SK-N-SH (cell line): ENCODE measurements around the gene CEBPZOS. TPM values are rescaled to one million over a fixed set of nuclear protein-coding genes. Genes with fewer than 3 reads are reported as not detected.

ENCODE experiments used
- CTCF ChIA-PET: fragments of 300-600, 350-600 bp; formaldehyde crosslinking; extraction: SDS; loops from one replicate; lab custom pipeline; 2021; lab: Yijun Ruan, JAX
- POLR2A ChIA-PET: fragments of 350-600 bp; sonication (Branson Sonifier 250); formaldehyde crosslinking; extraction: SDS; loops from one replicate; lab custom pipeline; 2020; ENCODE audit warnings: antibody characterized with exemption, inconsistent platforms; lab: Yijun Ruan, JAX
- DNase-seq: peaks from one replicate; pipeline ENCODE4 v3.0.0; 2012
- H2AFZ ChIP-seq: fragments of 200-600 bp; sonication (generic); 2 replicates; pipeline ENCODE4 v1.8.1; 2016; ENCODE audit warnings: antibody characterized with exemption, mild to moderate bottlenecking, low read depth
- H3F3A ChIP-seq: fragments of 200-600 bp; sonication (generic); replicated peaks from 2 replicates; pipeline ENCODE3; 2016; ENCODE audit warnings: antibody characterized with exemption, mild to moderate bottlenecking; ENCODE audit not compliant: insufficient read depth
- H3K27ac ChIP-seq, 2 experiments: fragments of 200-500 bp in 1 of 2; fragments of 200-600 bp in 1 of 2; sonication (Bioruptor generic) in 1 of 2; sonication (generic), shearing (Covaris generic) in 1 of 2; 2 replicates each; pipeline versions ENCODE4 v1.5.1 to v1.6.1; 2014 to 2016; ENCODE audit warnings: low read depth in 2 of 2, inconsistent platforms in 1 of 2, low read length in 1 of 2, mild to moderate bottlenecking in 1 of 2, mixed read lengths in 1 of 2
- H3K27me3 ChIP-seq: fragments of 200-600 bp; sonication (generic), shearing (Covaris generic); 2 replicates; pipeline ENCODE4 v1.6.1; 2016; ENCODE audit warnings: mixed run types; ENCODE audit not compliant: insufficient read depth
- H3K36me3 ChIP-seq, 2 experiments: fragments of 200-500 bp in 1 of 2; fragments of 200-600 bp in 1 of 2; sonication (Bioruptor generic) in 1 of 2; sonication (generic) in 1 of 2; replicated peaks in 1 of 2; 2 replicates each; pipeline versions ENCODE3 to v1.5.1; 2014 to 2016; ENCODE audit warnings: low read length in 1 of 2, mild to moderate bottlenecking in 1 of 2; ENCODE audit not compliant: insufficient read depth in 2 of 2, control insufficient read depth in 1 of 2
- H3K4me1 ChIP-seq, 2 experiments: fragments of 200-500 bp in 1 of 2; fragments of 200-600 bp in 1 of 2; sonication (Bioruptor generic) in 1 of 2; sonication (generic), shearing (Covaris generic) in 1 of 2; 2 replicates each; pipeline versions ENCODE4 v1.5.1 to v1.6.1; 2014 to 2016; ENCODE audit warnings: low read depth in 1 of 2, low read length in 1 of 2, mixed run types in 1 of 2; ENCODE audit not compliant: insufficient read depth in 2 of 2, control insufficient read depth in 1 of 2
- H3K4me2 ChIP-seq: fragments of 200-600 bp; sonication (generic), shearing (Covaris generic); 2 replicates; pipeline ENCODE4 v1.6.1; 2017; ENCODE audit warnings: mixed run types
- H3K4me3 ChIP-seq, 2 experiments: fragments of 200-500 bp in 1 of 2; fragments of 200-600 bp in 1 of 2; sonication (Bioruptor generic) in 1 of 2; sonication (generic), shearing (Covaris generic) in 1 of 2; 2 replicates each; pipeline versions ENCODE4 v1.5.1 to v1.8.1; 2014 to 2016; ENCODE audit warnings: low read depth in 2 of 2, inconsistent platforms in 1 of 2, low read length in 1 of 2, mild to moderate bottlenecking in 1 of 2, mixed read lengths in 1 of 2, moderate library complexity in 1 of 2
- H3K79me2 ChIP-seq: fragments of 200-600 bp; sonication (generic); 2 replicates; pipeline ENCODE4 v1.8.1; 2017; ENCODE audit warnings: mild to moderate bottlenecking; ENCODE audit not compliant: insufficient read depth
- H3K9ac ChIP-seq: fragments of 200-600 bp; sonication (generic); 2 replicates; pipeline ENCODE4 v1.6.1; 2017; ENCODE audit warnings: mixed run types
- H3K9me2 ChIP-seq: fragments of 200-600 bp; sonication (generic); 2 replicates; pipeline ENCODE4 v1.6.1; 2017; ENCODE audit warnings: mixed run types
- H3K9me3 ChIP-seq: fragments of 200-600 bp; sonication (generic); 2 replicates; pipeline ENCODE4 v1.6.1; 2017; ENCODE audit warnings: mixed run types, mild to moderate bottlenecking, moderate library complexity
- H4K20me1 ChIP-seq: fragments of 200-600 bp; sonication (generic); 2 replicates; pipeline ENCODE4 v1.6.1; 2017; ENCODE audit warnings: mild to moderate bottlenecking, mixed run types; ENCODE audit not compliant: insufficient read depth
- CHD2 ChIP-seq: fragments of 150-350 bp; IDR thresholded peaks from 2 replicates; pipeline ENCODE4 v1.6.1; 2018; ENCODE audit warnings: low read length; ENCODE audit not compliant: partially characterized antibody
- FOXJ3 ChIP-seq: sonication (generic); formaldehyde crosslinking; IDR thresholded peaks from 2 replicates; pipeline ENCODE4 v1.5.1; 2020; ENCODE audit warnings: mild to moderate bottlenecking, missing genetic modification reagents
- MAX ChIP-seq: IDR thresholded peaks from 2 replicates; pipeline ENCODE4 v1.4.0; 2012; ENCODE audit warnings: low read depth
- MEF2A ChIP-seq: IDR thresholded peaks from 2 replicates; pipeline ENCODE4 v1.4.0; 2012; ENCODE audit warnings: low read depth, borderline replicate concordance
- MXI1 ChIP-seq: IDR thresholded peaks from 2 replicates; pipeline ENCODE4 v1.6.1; 2012; ENCODE audit warnings: mild to moderate bottlenecking, low read depth, low read length, improper control_type of control experiment
- NRF1 ChIP-seq: IDR thresholded peaks from 2 replicates; pipeline ENCODE4 v1.6.1; 2012; ENCODE audit warnings: low read depth, mild to moderate bottlenecking, low read length
- PBX3 ChIP-seq: IDR thresholded peaks from 2 replicates; pipeline ENCODE4; 2012
- POLR2AphosphoS5 ChIP-seq: IDR thresholded peaks from 2 replicates; pipeline ENCODE4 v1.6.1; 2012; ENCODE audit warnings: low read depth, low read length
- RCOR1 ChIP-seq: fragments of 150-350 bp; IDR thresholded peaks from 2 replicates; pipeline ENCODE4 v1.6.1; 2017; ENCODE audit warnings: antibody characterized with exemption, low read length
- REST ChIP-seq: IDR thresholded peaks from 2 replicates; pipeline ENCODE4 v1.6.1; 2012; ENCODE audit warnings: mild to moderate bottlenecking, low read depth, low read length, moderate library complexity
- RFX5 ChIP-seq: IDR thresholded peaks from 2 replicates; pipeline ENCODE4 v1.6.1; 2012; ENCODE audit warnings: mild to moderate bottlenecking, improper control_type of control experiment, low read length
- SIN3A ChIP-seq: IDR thresholded peaks from 2 replicates; pipeline ENCODE4 v1.6.1; 2012; ENCODE audit warnings: low read depth, mild to moderate bottlenecking, low read length, moderate library complexity, borderline replicate concordance
- TCF12 ChIP-seq: IDR thresholded peaks from 2 replicates; pipeline ENCODE4 v1.4.0; 2012
- TEAD4 ChIP-seq: IDR thresholded peaks from 2 replicates; pipeline ENCODE4 v1.4.0; 2012; ENCODE audit warnings: mild to moderate bottlenecking, borderline replicate concordance; ENCODE audit not compliant: insufficient read depth
- USF1 ChIP-seq: IDR thresholded peaks from 2 replicates; pipeline ENCODE4 v1.4.0; 2012; ENCODE audit warnings: low read depth, borderline replicate concordance
- YY1 ChIP-seq: IDR thresholded peaks from 2 replicates; pipeline ENCODE4 v1.4.0; 2012; ENCODE audit warnings: low read depth, mild to moderate bottlenecking
- WGBS: methylation state at CpG from one replicate; pipeline ENCODE4 v1.1.6; 2017; ENCODE audit warnings: low lambda C conversion rate; 5-methylcytosine and 5-hydroxymethylcytosine counted together
- polyA plus RNA-seq, 3 experiments: library from polyadenylated mRNA; depleted of rRNA; stranded (reverse); fragments of >200 nt; gene quantifications; 2 replicates each; pipeline ENCODE4 v1.2.3, GENCODE V29; 2012

CEBPZOS gene
- polyA plus RNA-seq, 1 of the 3 experiments (the other 2 are of a cell fraction), result 27.5 TPM

GRCh38 chr2:37154785-37155184 lies 41.5 kb upstream of the CEBPZOS start:
- H2AFZ ChIP-seq, result no peak overlapping the region
- no peaks in the 10 kb centered on the region for H3F3A ChIP-seq
- no peak for DNase-seq
- H3K4me2 ChIP-seq, result no peak overlapping the region
- no peaks in the 10 kb centered on the region for H3K9me2 ChIP-seq
- CTCF ChIA-PET, result interaction anchor here (0.9 to 5.3 kb wide), 2 partner anchors 14 to 22 kb away, joined by 3 to 57 read pairs; no protein-coding TSS in a partner anchor
- H3K9me3 ChIP-seq, result no peaks in the 10 kb centered on the region
- no peak overlapping the region for H3K27ac ChIP-seq
- peaks cover 13 to 15% of the 10 kb centered on the region in 2 experiments; a peak in 3 of 4 replicates for H3K4me1 ChIP-seq
- H3K4me3 ChIP-seq, result no peak overlapping the region
- H4K20me1 ChIP-seq, result no peaks in the 10 kb centered on the region; the same call in 1 of the 2 replicates
- H3K9ac ChIP-seq, result no peak overlapping the region
- peaks cover 0 to 9% of the 10 kb centered on the region in 2 experiments for H3K36me3 ChIP-seq
- POLR2A ChIA-PET, result interaction anchor here (1.5 to 2.0 kb wide), 2 partner anchors 9 to 42 kb away, joined by 5 read pairs; no protein-coding TSS in a partner anchor
- WGBS, result 99% methylated on average over 4 of the region's 4 CpGs
- no peaks in the 10 kb centered on the region for H3K27me3 ChIP-seq
- TF ChIP-seq MEF2A, result no peak
- peak; percentile 19; the same call in 1 of the 2 replicates for TF ChIP-seq REST
- peaks cover 69% of the 10 kb centered on the region for H3K79me2 ChIP-seq

GRCh38 chr2:37156071-37156856 lies 40.0 kb upstream of the CEBPZOS start:
- CTCF ChIA-PET, result interaction anchor here (0.6 to 5.3 kb wide), 7 partner anchors 11 to 724 kb away, joined by 3 to 57 read pairs (median 3); no protein-coding TSS in a partner anchor
- DNase-seq, result peak; percentile 61
- peaks cover 55% of the 10 kb centered on the region for H3K79me2 ChIP-seq
- peak overlapping the region; percentile 74 to 77 for H3K27ac ChIP-seq
- H3K36me3 ChIP-seq, result peaks cover 0 to 9% of the 10 kb centered on the region in 2 experiments
- no peaks in the 10 kb centered on the region for H3K27me3 ChIP-seq
- H3F3A ChIP-seq, result no peaks in the 10 kb centered on the region
- 6% methylated on average over 25 of the region's 27 CpGs for WGBS
- H4K20me1 ChIP-seq, result no peaks in the 10 kb centered on the region
- H3K4me3 ChIP-seq, result peak overlapping the region; percentile 68
- POLR2A ChIA-PET, result interaction anchor here (1.0 to 2.0 kb wide), 5 partner anchors 11 to 169 kb away, joined by 3 to 5 read pairs (median 4); partner anchors contain the start of genes CEBPZOS and PRKD3
- peaks cover 10 to 15% of the 10 kb centered on the region in 2 experiments; a peak in 3 of 4 replicates for H3K4me1 ChIP-seq
- H3K9me2 ChIP-seq, result no peaks in the 10 kb centered on the region
- H3K9ac ChIP-seq, result peak overlapping the region; percentile 87
- peak overlapping the region; percentile 86 for H3K4me2 ChIP-seq
- peak overlapping the region; percentile 89 for H2AFZ ChIP-seq
- TF ChIP-seq MAX (peak; percentile 44), TEAD4 (no peak), SIN3A (0 out of 2 replicates have a peak, but pooled peaks have one; percentile 65), PBX3 (peak; percentile 8; the same call in 1 of the 2 replicates), NRF1 (no peak), YY1 (0 out of 2 replicates have a peak, but pooled peaks have one; percentile 36), USF1 (no peak), RFX5 (no peak), CHD2 (no peak), MXI1 (peak; percentile 53), POLR2AphosphoS5 (no peak), FOXJ3 (no peak), RCOR1 (no peak), TCF12 (no peak)
- no peaks in the 10 kb centered on the region for H3K9me3 ChIP-seq
